GM12878 (cell line): ENCODE data around the gene MPHOSPH8.

Experiments used
- BCLAF1 ChIP-seq: fragments of 450-650 bp; IDR thresholded peaks from 2 replicates; pipeline ENCODE4 v1.6.1; 2017; ENCODE audit warnings: antibody characterized with exemption, mild to moderate bottlenecking, moderate library complexity
- CBFB ChIP-seq: IDR thresholded peaks from 2 replicates; pipeline ENCODE4 v1.6.1; 2016; ENCODE audit warnings: antibody characterized with exemption, low read depth
- CTCF ChIP-seq, 3 experiments: IDR thresholded peaks in 2 of 3; conservative IDR thresholded peaks in 1 of 3; 2 replicates each; pipeline ENCODE4 v1.5.1; 2011; ENCODE audit warnings: low read depth in 3 of 3, low read length in 3 of 3, mild to moderate bottlenecking in 3 of 3, control low read depth in 2 of 3, moderate library complexity in 2 of 3, inconsistent platforms in 1 of 3, mixed read lengths in 1 of 3; ENCODE audit not compliant: control insufficient read depth in 2 of 3, insufficient read depth in 1 of 3; ENCODE audit errors: extremely low read depth in 1 of 3
- EZH2 ChIP-seq: IDR thresholded peaks from 2 replicates; pipeline ENCODE4 v1.6.1; 2012; ENCODE audit warnings: low read depth, mild to moderate bottlenecking, control low read depth, inconsistent platforms, low read length, borderline replicate concordance; ENCODE audit not compliant: control insufficient read depth
- KDM1A ChIP-seq: fragments of 200-600 bp; sonication (generic); IDR thresholded peaks from 2 replicates; pipeline ENCODE4 v1.6.1; 2016; ENCODE audit warnings: borderline replicate concordance
- NBN ChIP-seq: fragments of 450-650 bp; IDR thresholded peaks from 2 replicates; pipeline ENCODE4 v1.6.1; 2016
- NRF1 ChIP-seq: conservative IDR thresholded peaks from 2 replicates; pipeline ENCODE4 v1.6.1; 2011; ENCODE audit warnings: mild to moderate bottlenecking, low read depth, low read length, improper control_type of control experiment
- RAD21 ChIP-seq: IDR thresholded peaks from 2 replicates; pipeline ENCODE4 v1.6.1; 2011; ENCODE audit warnings: mild to moderate bottlenecking, low read depth, low read length, moderate library complexity; ENCODE audit not compliant: insufficient read depth
- REST ChIP-seq: IDR thresholded peaks from 2 replicates; pipeline ENCODE4 v1.6.1; 2012; ENCODE audit warnings: mild to moderate bottlenecking, low read depth, low read length
- SMAD1 ChIP-seq: fragments of 450-650 bp; IDR thresholded peaks from 2 replicates; pipeline ENCODE4 v1.6.1; 2018; ENCODE audit warnings: mild to moderate bottlenecking, low read depth; ENCODE audit not compliant: partially characterized antibody
- TBL1XR1 ChIP-seq: IDR thresholded peaks from 2 replicates; pipeline ENCODE4 v1.6.1; 2012; ENCODE audit warnings: low read depth, low read length, improper control_type of control experiment
- TCF12 ChIP-seq: IDR thresholded peaks from 2 replicates; pipeline ENCODE4 v1.6.1; 2011; ENCODE audit warnings: low read depth, mild to moderate bottlenecking, low read length
- TF ChIP-seq, protein P1 (sequence below): IDR thresholded peaks from 2 replicates; pipeline ENCODE4 v1.6.1; 2011; ENCODE audit warnings: low read depth, low read length, improper control_type of control experiment, borderline replicate concordance

DNA sequence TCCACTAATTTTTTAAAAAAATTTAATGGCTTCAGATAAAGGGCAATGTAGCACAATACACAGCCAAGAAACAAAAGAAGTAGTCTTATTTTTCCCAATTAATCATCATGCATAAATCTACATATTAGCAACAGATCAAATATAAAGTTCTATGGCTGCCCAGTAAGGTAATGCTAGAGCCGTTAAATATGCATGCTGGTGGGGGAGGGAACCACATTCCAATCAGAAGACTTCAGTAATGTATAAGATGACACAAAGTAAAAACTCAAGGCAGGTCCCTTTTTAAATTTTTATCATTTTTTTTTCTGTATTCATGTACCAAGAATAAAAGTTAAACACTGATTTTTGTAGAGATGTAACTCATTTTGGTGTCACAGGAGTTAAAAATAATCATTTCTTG is 62.0 kb downstream of the MPHOSPH8 start:
- TF ChIP-seq CTCF (IDR thresholded peaks at IDR 0.05 in 2 of 3, conservative IDR thresholded peaks at IDR 0.05 in 1 of 3; ENCODE audit: control insufficient read depth in 2 of 3, extremely low read depth in 1 of 3, insufficient read depth in 1 of 3, low read depth in 3 of 3, low read length in 3 of 3) (no peak), CBFB (no peak), BCLAF1 (no peak), TBL1XR1 (no peak), EZH2 (no peak), TCF12 (no peak), NBN (no peak), KDM1A (no peak), RAD21 (no peak), NRF1 (no peak), REST (no peak), SMAD1 (no peak)
- TF ChIP-seq, protein P1, sequence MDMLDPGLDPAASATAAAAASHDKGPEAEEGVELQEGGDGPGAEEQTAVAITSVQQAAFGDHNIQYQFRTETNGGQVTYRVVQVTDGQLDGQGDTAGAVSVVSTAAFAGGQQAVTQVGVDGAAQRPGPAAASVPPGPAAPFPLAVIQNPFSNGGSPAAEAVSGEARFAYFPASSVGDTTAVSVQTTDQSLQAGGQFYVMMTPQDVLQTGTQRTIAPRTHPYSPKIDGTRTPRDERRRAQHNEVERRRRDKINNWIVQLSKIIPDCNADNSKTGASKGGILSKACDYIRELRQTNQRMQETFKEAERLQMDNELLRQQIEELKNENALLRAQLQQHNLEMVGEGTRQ: no peak
